ENCODE results near the gene ZNF580. TPM values are rescaled to one million over a fixed set of nuclear protein-coding genes. Genes with fewer than 3 reads are reported as not detected.

Gene ZNF580
- total and polyA plus RNA-seq, 9 donors: 14.5 to 70.6 (median 59.4) TPM

GRCh38 chr19:55621205-55621672 lies 19.6 kb upstream of the ZNF580 start:
- WGBS, 3 donors: 53 to 72% (median 59%) methylated on average over 8 to 9 of the region's 9 CpGs
- no peak for DNase-seq
- Histone ChIP-seq H3K4me1 (ENCODE audit: insufficient read depth) (peaks cover 4% of the 10 kb centered on the region), H3K27ac (no peak overlapping the region), H3K4me3 (no peak overlapping the region), H3K27me3 (no peaks in the 10 kb centered on the region), H3K9me3 (no peaks in the 10 kb centered on the region), H3K36me3 (no peaks in the 10 kb centered on the region)
- TF ChIP-seq, protein P1, sequence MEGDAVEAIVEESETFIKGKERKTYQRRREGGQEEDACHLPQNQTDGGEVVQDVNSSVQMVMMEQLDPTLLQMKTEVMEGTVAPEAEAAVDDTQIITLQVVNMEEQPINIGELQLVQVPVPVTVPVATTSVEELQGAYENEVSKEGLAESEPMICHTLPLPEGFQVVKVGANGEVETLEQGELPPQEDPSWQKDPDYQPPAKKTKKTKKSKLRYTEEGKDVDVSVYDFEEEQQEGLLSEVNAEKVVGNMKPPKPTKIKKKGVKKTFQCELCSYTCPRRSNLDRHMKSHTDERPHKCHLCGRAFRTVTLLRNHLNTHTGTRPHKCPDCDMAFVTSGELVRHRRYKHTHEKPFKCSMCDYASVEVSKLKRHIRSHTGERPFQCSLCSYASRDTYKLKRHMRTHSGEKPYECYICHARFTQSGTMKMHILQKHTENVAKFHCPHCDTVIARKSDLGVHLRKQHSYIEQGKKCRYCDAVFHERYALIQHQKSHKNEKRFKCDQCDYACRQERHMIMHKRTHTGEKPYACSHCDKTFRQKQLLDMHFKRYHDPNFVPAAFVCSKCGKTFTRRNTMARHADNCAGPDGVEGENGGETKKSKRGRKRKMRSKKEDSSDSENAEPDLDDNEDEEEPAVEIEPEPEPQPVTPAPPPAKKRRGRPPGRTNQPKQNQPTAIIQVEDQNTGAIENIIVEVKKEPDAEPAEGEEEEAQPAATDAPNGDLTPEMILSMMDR (IDR thresholded peaks at IDR 0.05): no peak
- TF ChIP-seq EP300 (IDR thresholded peaks at IDR 0.05): no peak
- TF ChIP-seq POLR2A (IDR thresholded peaks at IDR 0.05): no peak
- intact Hi-C loops (cut with DNase I): loop anchor here in 1 of 4 donors (5.0 kb wide), 1 partner anchor 104 kb away; no protein-coding TSS in a partner anchor

DNA sequence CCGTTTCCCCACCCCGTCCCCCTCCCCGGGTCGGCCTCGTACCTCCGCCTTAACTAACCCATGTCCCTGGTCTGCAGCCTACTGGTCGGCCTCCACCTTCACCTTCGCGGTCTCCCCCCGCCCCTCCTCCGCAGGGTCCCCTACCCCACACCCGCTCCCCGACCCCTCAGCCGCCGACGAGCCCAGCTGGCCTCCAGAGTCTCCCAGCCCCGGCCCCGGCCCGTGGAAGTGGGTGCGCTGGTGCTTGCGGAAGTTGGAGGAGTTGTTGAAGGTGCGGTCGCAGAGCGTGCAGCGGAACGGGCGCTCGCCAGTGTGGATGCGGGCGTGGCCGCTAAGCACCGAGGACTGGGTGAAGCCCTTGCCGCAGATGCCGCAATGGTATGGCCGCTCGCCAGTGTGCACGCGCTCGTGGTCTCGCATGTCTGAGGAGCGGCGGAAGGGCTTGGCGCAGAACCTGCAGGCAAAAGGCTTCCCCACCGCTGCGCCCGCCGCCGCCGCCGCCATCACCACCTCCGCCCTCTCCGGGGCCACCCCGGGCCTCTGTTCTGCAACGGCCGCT lies 19.1 kb upstream of the ZNF580 start:
- DNase-seq: peak in 4 of 5 donors; percentile 52 to 66 (median 61)
- peaks cover 4% of the 10 kb centered on the region for H3K4me1 ChIP-seq (ENCODE audit: insufficient read depth)
- no peaks in the 10 kb centered on the region for H3K36me3 ChIP-seq
- no peak overlapping the region for H3K4me3 ChIP-seq
- intact Hi-C loops (cut with DNase I): loop anchor here in 1 of 4 donors (5.0 kb wide), 1 partner anchor 104 kb away; no protein-coding TSS in a partner anchor
- no peaks in the 10 kb centered on the region for H3K9me3 ChIP-seq
- TF ChIP-seq EP300 (IDR thresholded peaks at IDR 0.05): no peak
- TF ChIP-seq POLR2A (IDR thresholded peaks at IDR 0.05): no peak
- TF ChIP-seq, protein P1 (IDR thresholded peaks at IDR 0.05): no peak
- WGBS, 3 donors: 88 to 92% (median 90%) methylated on average over 55 of the region's 55 CpGs
- H3K27me3 ChIP-seq: no peaks in the 10 kb centered on the region
- no peak overlapping the region for H3K27ac ChIP-seq

DNA sequence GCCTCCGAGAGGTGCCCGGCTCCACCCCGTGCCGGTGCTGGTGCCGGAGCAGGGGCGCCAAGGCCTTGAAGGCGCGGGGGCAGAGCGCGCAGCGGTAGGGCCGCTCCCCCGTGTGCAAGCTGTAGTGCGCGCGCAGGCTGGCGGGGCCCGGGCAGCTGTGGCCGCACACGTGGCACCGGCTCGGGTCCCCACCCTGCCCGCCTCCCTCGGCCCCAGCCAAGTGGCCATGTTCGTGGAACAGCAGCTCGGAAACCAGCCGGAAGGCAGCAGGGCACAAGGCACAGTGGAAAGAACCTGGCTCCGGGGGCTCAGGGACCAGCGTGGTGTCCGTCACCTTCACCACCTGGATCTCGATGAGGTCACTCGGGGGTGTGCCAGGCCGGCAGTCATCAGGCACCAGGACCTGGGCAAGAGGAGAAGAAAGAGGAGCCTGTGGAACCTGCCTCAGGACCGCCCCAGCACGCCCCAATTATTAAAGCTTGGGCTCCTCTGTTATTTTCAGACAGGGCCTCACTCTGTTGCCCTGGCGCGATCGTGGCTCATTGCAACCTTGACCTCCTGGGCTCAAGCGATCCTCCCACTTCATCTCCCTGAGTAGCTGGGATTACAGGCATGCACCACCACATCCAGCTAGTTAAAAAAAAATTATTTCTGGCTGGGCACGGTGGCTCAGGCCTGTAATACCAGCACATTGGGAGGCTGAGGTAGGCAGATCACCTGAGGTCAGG lies 18.4 kb upstream of the ZNF580 start:
- Histone ChIP-seq H3K4me3 (no peak overlapping the region), H3K36me3 (no peaks in the 10 kb centered on the region), H3K27me3 (no peaks in the 10 kb centered on the region), H3K27ac (peak overlapping the region in 1 of 2 donors; percentile 46), H3K9me3 (no peaks in the 10 kb centered on the region), H3K4me1 (ENCODE audit: insufficient read depth) (peaks cover 4% of the 10 kb centered on the region)
- intact Hi-C loops (cut with DNase I): loop anchor here in 1 of 4 donors (5.0 kb wide), 1 partner anchor 105 kb away; no protein-coding TSS in a partner anchor
- 69 to 78% (median 74%) methylated on average over 40 of the region's 40 CpGs for WGBS, 3 donors
- DNase-seq: peak in 4 of 5 donors; percentile 63 to 78 (median 70)
- TF ChIP-seq, protein P1 (IDR thresholded peaks at IDR 0.05): no peak
- TF ChIP-seq EP300 (IDR thresholded peaks at IDR 0.05) (no peak), POLR2A (IDR thresholded peaks at IDR 0.05) (no peak)

- DNase-seq: no peak
- no peaks in the 10 kb centered on the region for H3K9me3 ChIP-seq
- TF ChIP-seq POLR2A (IDR thresholded peaks at IDR 0.05) (no peak), EP300 (IDR thresholded peaks at IDR 0.05) (no peak)
- TF ChIP-seq, protein P1 (IDR thresholded peaks at IDR 0.05): no peak
- peaks cover 4% of the 10 kb centered on the region for H3K4me1 ChIP-seq (ENCODE audit: insufficient read depth)
- H3K36me3 ChIP-seq: no peaks in the 10 kb centered on the region
- intact Hi-C loops (cut with DNase I): loop anchor here in 1 of 4 donors (5.0 kb wide), 1 partner anchor 106 kb away; no protein-coding TSS in a partner anchor
- WGBS, 3 donors: 87 to 93% (median 90%) methylated on average over 7 of the region's 7 CpGs
- H3K27me3 ChIP-seq: no peaks in the 10 kb centered on the region
- H3K27ac ChIP-seq: no peak overlapping the region
- no peak overlapping the region for H3K4me3 ChIP-seq
Measured at GRCh38 chr19:55623130-55623529, 17.7 kb upstream of the ZNF580 start.

Measured in ovary (tissue), 9 donors.